ENCODE results near the gene MAGI1. TPM values are rescaled to one million over a fixed set of nuclear protein-coding genes. Genes with fewer than 3 reads are reported as not detected.

MAGI1 gene
- total RNA-seq, 1 experiment from 2014 or later, result 58.2 TPM

GRCh38 chr3:65988411-65989180 is 50.1 kb downstream of the MAGI1 start (continued):
- TF ChIP-seq GTF2I (CRISPR knock-in tag; conservative IDR thresholded peaks at IDR 0.05), result no peak
- TF ChIP-seq TCF7 (CRISPR knock-in tag; IDR thresholded peaks at IDR 0.05; ENCODE audit: low read depth), result no peak
- TF ChIP-seq ZNF263 (CRISPR knock-in tag; IDR thresholded peaks at IDR 0.05; ENCODE audit: low read depth), result no peak

DNA sequence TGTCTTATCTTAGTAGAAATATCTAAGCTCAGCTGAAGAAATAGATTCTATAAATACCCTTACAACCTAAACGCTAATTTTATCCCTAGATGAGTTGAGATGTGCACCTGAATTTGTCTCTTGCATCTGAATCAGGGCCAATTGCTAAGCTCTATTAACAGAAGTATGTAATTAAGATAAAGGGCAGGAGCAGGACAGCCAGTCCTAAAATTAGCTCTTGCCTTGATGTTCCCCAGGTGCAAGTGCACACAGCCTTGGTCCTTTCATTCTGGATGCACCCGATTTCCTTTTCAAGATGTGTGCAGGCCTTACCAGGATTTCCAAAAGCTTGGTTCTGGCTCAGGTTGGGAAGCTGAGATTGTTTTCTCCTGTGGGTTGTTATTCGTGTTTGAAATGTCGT is 52.4 kb downstream of the MAGI1 start:
- ChIA-PET CTCF (interaction anchor here (1.3 kb wide), 1 partner anchor 12 kb away, joined by 3 read pairs; no protein-coding TSS in a partner anchor), POLR2A (interaction anchor here (0.7 kb wide), 1 partner anchor 337 kb away, joined by 3 read pairs; no protein-coding TSS in a partner anchor)
- H3K9me3 Mint-ChIP-seq, result no peaks in the 10 kb centered on the region
- no peak for DNase-seq (ENCODE audit: low spot score)
- peaks cover 17% of the 10 kb centered on the region for H3K4me1 Mint-ChIP-seq
- no peaks in the 10 kb centered on the region for H3K27me3 Mint-ChIP-seq (ENCODE audit: low read depth)
- no peak for ATAC-seq
- H3K4me3 Mint-ChIP-seq, result no peak overlapping the region
- no peak overlapping the region for H3K27ac Mint-ChIP-seq
- no peaks in the 10 kb centered on the region for H3K36me3 Mint-ChIP-seq
- TF ChIP-seq ESRRA (CRISPR knock-in tag; IDR thresholded peaks at IDR 0.05; ENCODE audit: borderline replicate concordance) (no peak), ZNF416 (CRISPR knock-in tag; IDR thresholded peaks at IDR 0.05) (no peak), ETV6 (CRISPR knock-in tag; IDR thresholded peaks at IDR 0.05) (no peak), TEAD4 (CRISPR knock-in tag; IDR thresholded peaks at IDR 0.05) (no peak), KAT7 (CRISPR knock-in tag; IDR thresholded peaks at IDR 0.05; ENCODE audit: borderline replicate concordance) (no peak), ATF2 (CRISPR knock-in tag; IDR thresholded peaks at IDR 0.05; ENCODE audit: borderline replicate concordance, low read depth) (no peak), NR3C1 (CRISPR knock-in tag; conservative IDR thresholded peaks at IDR 0.05; ENCODE audit: low read depth) (no peak)
- TF ChIP-seq, protein P1, sequence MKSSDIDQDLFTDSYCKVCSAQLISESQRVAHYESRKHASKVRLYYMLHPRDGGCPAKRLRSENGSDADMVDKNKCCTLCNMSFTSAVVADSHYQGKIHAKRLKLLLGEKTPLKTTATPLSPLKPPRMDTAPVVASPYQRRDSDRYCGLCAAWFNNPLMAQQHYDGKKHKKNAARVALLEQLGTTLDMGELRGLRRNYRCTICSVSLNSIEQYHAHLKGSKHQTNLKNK (CRISPR knock-in tag; IDR thresholded peaks at IDR 0.05), result no peak

GRCh38 chr3:65984975-65985374 is 53.7 kb downstream of the MAGI1 start:
- ChIA-PET POLR2A (no interaction called here), CTCF (interaction anchor here (0.5 kb wide), 1 partner anchor 15 kb away, joined by 4 read pairs; no protein-coding TSS in a partner anchor)
- Mint-ChIP-seq H3K27ac (no peak overlapping the region), H3K36me3 (no peaks in the 10 kb centered on the region), H3K9me3 (no peaks in the 10 kb centered on the region), H3K4me3 (no peak overlapping the region), H3K4me1 (peaks cover 19% of the 10 kb centered on the region), H3K27me3 (ENCODE audit: low read depth) (no peaks in the 10 kb centered on the region)
- TF ChIP-seq ZNF317 (CRISPR knock-in tag; IDR thresholded peaks at IDR 0.05; ENCODE audit: borderline replicate concordance, low read depth) (no peak), GRHL2 (CRISPR knock-in tag; IDR thresholded peaks at IDR 0.05; ENCODE audit: insufficient replicate concordance, severe bottlenecking) (no peak), ZNF138 (CRISPR knock-in tag; conservative IDR thresholded peaks at IDR 0.05) (no peak), GABPB1 (CRISPR knock-in tag; IDR thresholded peaks at IDR 0.05) (no peak), ZNF232 (CRISPR knock-in tag; IDR thresholded peaks at IDR 0.05) (no peak), TEAD1 (CRISPR knock-in tag; IDR thresholded peaks at IDR 0.05) (no peak), SMAD4 (CRISPR knock-in tag; IDR thresholded peaks at IDR 0.05) (no peak), FOXK1 (CRISPR knock-in tag; IDR thresholded peaks at IDR 0.05) (no peak), NR1H2 (CRISPR knock-in tag; IDR thresholded peaks at IDR 0.05) (no peak), HMGA2 (CRISPR knock-in tag; IDR thresholded peaks at IDR 0.05) (no peak), ZBTB21 (CRISPR knock-in tag; IDR thresholded peaks at IDR 0.05; ENCODE audit: borderline replicate concordance) (no peak)
- TF ChIP-seq, protein P2, sequence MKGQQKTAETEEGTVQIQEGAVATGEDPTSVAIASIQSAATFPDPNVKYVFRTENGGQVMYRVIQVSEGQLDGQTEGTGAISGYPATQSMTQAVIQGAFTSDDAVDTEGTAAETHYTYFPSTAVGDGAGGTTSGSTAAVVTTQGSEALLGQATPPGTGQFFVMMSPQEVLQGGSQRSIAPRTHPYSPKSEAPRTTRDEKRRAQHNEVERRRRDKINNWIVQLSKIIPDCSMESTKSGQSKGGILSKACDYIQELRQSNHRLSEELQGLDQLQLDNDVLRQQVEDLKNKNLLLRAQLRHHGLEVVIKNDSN (CRISPR knock-in tag; IDR thresholded peaks at IDR 0.05), result no peak
- DNase-seq (ENCODE audit: low spot score) (no peak), ATAC-seq (no peak)

Data from WTC11 (cell line).